ENCODE data around the gene CHST15. TPM values are rescaled to one million over a fixed set of nuclear protein-coding genes. Genes with fewer than 3 reads are reported as not detected.

The CHST15 gene
- total and polyA plus RNA-seq, 7 experiments from 2014 or later: 0.27 to 43.3 (median 2.2) TPM

DNA sequence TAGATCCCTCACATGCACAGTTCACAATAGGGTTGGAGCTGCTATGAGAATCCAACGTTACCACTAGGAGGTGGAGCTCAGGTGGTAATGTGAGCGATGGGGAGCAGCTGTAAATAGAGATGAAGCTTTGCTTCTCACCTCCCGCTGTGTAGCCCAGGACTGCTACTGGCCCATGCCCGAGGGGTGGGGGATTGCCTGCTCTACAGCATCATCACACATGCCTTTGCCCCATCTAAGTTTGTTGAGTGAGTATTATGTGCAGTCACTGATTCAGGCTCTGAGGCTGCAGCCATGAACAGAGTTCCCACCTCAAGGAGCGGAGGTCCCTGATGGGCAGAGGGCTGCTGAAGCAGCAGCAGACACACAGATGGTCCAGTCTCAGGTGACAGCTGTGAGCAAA lies 94.1 kb downstream of the CHST15 start:
- Mint-ChIP-seq H3K4me1 (peaks cover 7 to 13% (median 9%) of the 10 kb centered on the region in 7 donors), H3K27ac (no peak overlapping the region), H3K27me3 (peaks cover 13 to 33% (median 19%) of the 10 kb centered on the region in 5 donors), H3K36me3 (no peaks in the 10 kb centered on the region), H3K9me3 (peaks cover 0 to 2% (median 0%) of the 10 kb centered on the region in 11 donors), H3K4me3 (no peak overlapping the region)
- H3K27ac ChIP-seq (ENCODE audit: low read depth, low read length): no peak overlapping the region
- POLR2A ChIA-PET: no interaction called here
- no peaks in the 10 kb centered on the region for H3K36me3 ChIP-seq (ENCODE audit: control insufficient read depth in 2 of 3, insufficient read depth in 3 of 3, low read length in 3 of 3)
- peaks cover 8% of the 10 kb centered on the region in 2 donors for H3K4me1 ChIP-seq (ENCODE audit: control insufficient read depth in 2 of 2, insufficient read depth in 2 of 2, low read length in 2 of 2)
- ATAC-seq (no peak), DNase-seq (peak in 1 of 9 donors; percentile 1)
- intact Hi-C loops (cut with micrococcal nuclease): loop anchor here (10.0 kb wide), 2 partner anchors 746 to 826 kb away; partner anchors contain the start of gene FAM53B (in 1 of the 2)
- H3K27me3 ChIP-seq (ENCODE audit: control insufficient read depth in 2 of 2, insufficient read depth in 2 of 2, low read length in 2 of 2): peaks cover 0 to 8% of the 10 kb centered on the region in 2 donors
- no peak overlapping the region for H3K4me3 ChIP-seq (ENCODE audit: low read length)
- CTCF ChIA-PET: no interaction called here
- no peaks in the 10 kb centered on the region for H3K9me3 ChIP-seq (ENCODE audit: control insufficient read depth in 2 of 3, low read length in 3 of 3)

DNA sequence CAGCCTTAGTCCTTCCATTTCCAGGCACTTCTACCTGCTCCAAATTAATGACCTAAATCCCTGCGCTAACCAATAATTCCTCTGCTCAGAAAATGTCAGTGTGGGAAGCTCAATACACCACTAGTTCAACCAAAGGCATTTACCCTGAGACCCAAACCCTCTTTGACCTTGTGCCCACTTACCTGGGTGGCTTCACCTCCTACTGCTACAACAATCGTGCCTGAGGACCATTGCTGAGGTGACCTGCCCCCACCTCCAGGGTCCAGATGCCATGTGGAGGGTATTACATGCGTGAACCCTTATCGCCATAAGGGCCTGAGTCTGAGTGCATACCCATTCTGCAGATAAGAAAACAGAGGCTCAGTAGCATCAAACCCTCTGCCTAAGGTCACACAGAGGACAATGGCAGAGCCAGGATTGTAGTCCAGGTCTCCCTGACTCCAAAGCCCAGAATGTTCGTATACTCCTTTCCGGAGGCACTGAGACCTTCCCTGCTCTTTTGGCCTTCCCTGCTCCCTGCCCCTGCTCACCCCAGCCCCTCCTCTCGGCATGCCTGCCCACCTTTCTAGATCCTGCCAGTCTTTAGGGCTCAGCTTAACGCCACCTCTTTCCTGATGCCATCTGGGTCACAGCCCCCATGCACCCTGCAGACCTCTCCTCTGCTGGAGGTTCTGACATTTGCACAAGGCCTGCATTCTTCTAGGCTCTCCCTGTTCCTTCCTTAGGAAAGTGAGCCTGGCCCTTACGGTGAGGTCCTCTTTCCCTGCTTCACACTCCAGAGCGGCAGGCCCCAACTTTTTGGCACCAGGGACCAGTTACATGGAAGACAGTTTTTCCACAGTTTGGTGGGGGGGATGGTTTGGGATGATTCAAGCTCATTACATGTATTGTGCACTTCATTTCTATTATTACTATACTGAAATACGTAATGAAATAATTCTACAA lies 94.9 kb downstream of the CHST15 start:
- ChIA-PET POLR2A (no interaction called here), CTCF (interaction anchor here (0.7 to 4.6 kb wide), 2 partner anchors 190 to 392 kb away, joined by 3 to 91 read pairs; no protein-coding TSS in a partner anchor)
- peaks cover 0 to 15% of the 10 kb centered on the region in 2 donors for H3K27me3 ChIP-seq (ENCODE audit: control insufficient read depth in 2 of 2, insufficient read depth in 2 of 2, low read length in 2 of 2)
- DNase-seq (peak in 1 of 9 donors; percentile 16), ATAC-seq (no peak)
- Mint-ChIP-seq H3K9me3 (peaks cover 0 to 2% (median 0%) of the 10 kb centered on the region in 11 donors), H3K27ac (peak overlapping the region in 1 of 9 donors; percentile 34), H3K4me3 (no peak overlapping the region), H3K4me1 (peaks cover 7 to 15% (median 12%) of the 10 kb centered on the region in 7 donors), H3K36me3 (no peaks in the 10 kb centered on the region), H3K27me3 (peaks cover 21 to 41% (median 27%) of the 10 kb centered on the region in 5 donors)
- intact Hi-C loops (cut with micrococcal nuclease): loop anchor here (10.0 kb wide), 2 partner anchors 746 to 826 kb away; partner anchors contain the start of gene FAM53B (in 1 of the 2)
- no peaks in the 10 kb centered on the region for H3K36me3 ChIP-seq (ENCODE audit: control insufficient read depth in 2 of 3, insufficient read depth in 3 of 3, low read length in 3 of 3)
- H3K27ac ChIP-seq (ENCODE audit: low read depth, low read length): no peak overlapping the region
- H3K4me3 ChIP-seq (ENCODE audit: low read length): no peak overlapping the region
- peaks cover 9% of the 10 kb centered on the region in 2 donors for H3K4me1 ChIP-seq (ENCODE audit: control insufficient read depth in 2 of 2, insufficient read depth in 2 of 2, low read length in 2 of 2)
- H3K9me3 ChIP-seq (ENCODE audit: control insufficient read depth in 2 of 3, low read length in 3 of 3): no peaks in the 10 kb centered on the region

DNA sequence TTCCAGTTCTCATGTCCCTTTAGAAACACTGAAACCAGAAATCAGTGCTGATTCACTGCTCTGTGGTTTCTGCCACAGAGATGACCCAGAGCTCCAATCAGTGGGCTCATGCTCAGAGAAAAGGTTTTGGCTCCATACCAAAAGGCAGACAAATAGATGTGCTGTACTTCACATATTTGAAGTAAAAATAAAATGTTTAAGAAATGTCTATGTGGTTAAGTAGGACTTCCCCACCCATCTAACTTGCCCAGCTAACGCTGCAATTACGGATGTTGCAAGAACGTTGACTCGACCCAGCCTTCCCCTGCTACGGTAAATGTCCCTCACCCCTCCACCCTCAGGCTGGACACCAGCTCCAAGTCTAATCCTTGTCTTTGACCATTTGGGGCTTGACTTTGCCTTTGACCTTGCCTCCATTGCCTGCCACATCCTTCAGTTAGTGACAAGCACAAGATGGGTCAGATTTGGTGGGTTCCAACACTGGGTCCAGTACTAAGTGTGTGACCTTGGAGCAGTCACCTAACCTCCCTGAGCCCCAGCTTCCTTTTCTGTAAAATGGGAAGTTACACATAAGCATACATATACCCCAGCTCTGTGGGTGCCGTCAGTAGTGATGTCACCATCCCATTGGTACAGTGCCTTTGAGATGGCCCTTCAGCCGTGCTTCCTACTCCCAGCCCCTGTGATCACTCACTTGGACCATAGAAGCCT lies 95.8 kb downstream of the CHST15 start:
- no peaks in the 10 kb centered on the region for H3K36me3 ChIP-seq (ENCODE audit: control insufficient read depth in 2 of 3, insufficient read depth in 3 of 3, low read length in 3 of 3)
- Mint-ChIP-seq H3K27ac (no peak overlapping the region), H3K4me3 (no peak overlapping the region), H3K27me3 (peaks cover 29 to 49% (median 35%) of the 10 kb centered on the region in 5 donors), H3K9me3 (peaks cover 0 to 2% (median 0%) of the 10 kb centered on the region in 11 donors), H3K4me1 (peaks cover 7 to 15% (median 12%) of the 10 kb centered on the region in 7 donors), H3K36me3 (no peaks in the 10 kb centered on the region)
- DNase-seq (peak in 1 of 9 donors; percentile 1), ATAC-seq (peak; percentile 76)
- CTCF ChIA-PET: interaction anchor here (0.7 to 4.6 kb wide), 2 partner anchors 191 to 393 kb away, joined by 3 to 91 read pairs; no protein-coding TSS in a partner anchor
- no peak overlapping the region for H3K27ac ChIP-seq (ENCODE audit: low read depth, low read length)
- H3K27me3 ChIP-seq (ENCODE audit: control insufficient read depth in 2 of 2, insufficient read depth in 2 of 2, low read length in 2 of 2): peaks cover 0 to 17% of the 10 kb centered on the region in 2 donors
- POLR2A ChIA-PET: no interaction called here
- intact Hi-C loops (cut with micrococcal nuclease): loop anchor here (10.0 kb wide), 2 partner anchors 747 to 827 kb away; partner anchors contain the start of gene FAM53B (in 1 of the 2)
- peaks cover 9% of the 10 kb centered on the region in 2 donors for H3K4me1 ChIP-seq (ENCODE audit: control insufficient read depth in 2 of 2, insufficient read depth in 2 of 2, low read length in 2 of 2)
- H3K4me3 ChIP-seq (ENCODE audit: low read length): no peak overlapping the region
- H3K9me3 ChIP-seq (ENCODE audit: control insufficient read depth in 2 of 3, low read length in 3 of 3): no peaks in the 10 kb centered on the region

DNA sequence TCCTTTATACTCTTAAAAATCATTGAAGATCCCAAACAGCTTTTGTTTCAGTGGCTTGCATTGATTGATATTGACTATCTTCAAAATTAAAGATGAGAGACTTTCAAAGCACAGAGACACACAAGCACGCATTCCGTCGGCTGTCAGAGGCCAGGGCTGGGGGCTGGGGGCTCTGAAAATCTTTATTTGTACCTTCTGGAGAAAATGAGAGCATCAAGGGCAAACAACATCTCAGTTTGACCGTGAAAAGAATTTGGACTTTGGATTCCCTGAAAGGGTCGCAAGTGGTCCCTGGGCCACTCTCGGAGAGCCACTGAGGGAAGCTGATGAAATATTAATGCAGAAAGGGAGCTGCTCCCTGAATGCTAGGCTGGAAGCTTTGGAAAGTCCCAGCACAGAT lies 96.4 kb downstream of the CHST15 start:
- POLR2A ChIA-PET: no interaction called here
- intact Hi-C loops (cut with micrococcal nuclease): loop anchor here (10.0 kb wide), 2 partner anchors 748 to 828 kb away; partner anchors contain the start of gene FAM53B (in 1 of the 2)

DNA sequence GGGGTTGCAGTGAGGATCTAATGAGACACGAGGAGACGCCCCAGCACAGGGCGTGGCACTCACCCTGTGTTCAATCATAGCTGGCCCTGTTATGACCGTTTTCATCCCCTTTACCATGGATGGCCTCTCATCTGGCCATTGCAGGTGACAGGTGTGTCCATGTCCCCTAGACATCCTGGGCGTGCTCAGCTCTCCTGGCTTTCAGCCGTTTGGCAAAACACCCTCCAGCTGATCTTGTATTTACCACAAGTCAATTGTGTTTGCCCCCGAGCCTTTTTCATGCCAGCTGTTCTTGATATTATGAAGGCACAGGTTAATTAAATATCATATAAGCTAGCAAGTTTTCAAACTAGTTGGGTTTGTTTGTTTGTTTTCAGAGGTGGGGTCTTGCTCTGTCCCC lies 97.1 kb downstream of the CHST15 start:
- H3K9me3 Mint-ChIP-seq: peaks cover 0 to 2% (median 0%) of the 10 kb centered on the region in 11 donors
- H3K36me3 Mint-ChIP-seq: no peaks in the 10 kb centered on the region
- POLR2A ChIA-PET: no interaction called here
- intact Hi-C loops (cut with micrococcal nuclease): loop anchor here (10.0 kb wide), 2 partner anchors 748 to 828 kb away; partner anchors contain the start of gene FAM53B (in 1 of the 2)
- no peak for ATAC-seq
- CTCF ChIA-PET: interaction anchor here (0.7 to 4.6 kb wide), 4 partner anchors 20 to 832 kb away, joined by 3 to 91 read pairs (median 4); no protein-coding TSS in a partner anchor
- Histone ChIP-seq H3K4me1 (ENCODE audit: control insufficient read depth in 2 of 2, insufficient read depth in 2 of 2, low read length in 2 of 2) (peaks cover 9% of the 10 kb centered on the region in 2 donors), H3K27me3 (ENCODE audit: control insufficient read depth in 2 of 2, insufficient read depth in 2 of 2, low read length in 2 of 2) (peaks cover 0 to 17% of the 10 kb centered on the region in 2 donors), H3K4me3 (ENCODE audit: low read length) (no peak overlapping the region), H3K36me3 (ENCODE audit: control insufficient read depth in 2 of 3, insufficient read depth in 3 of 3, low read length in 3 of 3) (no peaks in the 10 kb centered on the region), H3K27ac (ENCODE audit: low read depth, low read length) (no peak overlapping the region), H3K9me3 (ENCODE audit: control insufficient read depth in 2 of 3, low read length in 3 of 3) (no peaks in the 10 kb centered on the region)
- peak overlapping the region in 4 of 10 donors; percentile 21 to 60 (median 48) for H3K4me3 Mint-ChIP-seq
- H3K4me1 Mint-ChIP-seq: peaks cover 7 to 15% (median 11%) of the 10 kb centered on the region in 7 donors
- H3K27ac Mint-ChIP-seq: peak overlapping the region in 1 of 9 donors; percentile 46
- H3K27me3 Mint-ChIP-seq: peaks cover 30 to 55% (median 41%) of the 10 kb centered on the region in 5 donors
- DNase-seq: peak in 1 of 9 donors; percentile 3

More for the DNA sequence above, 96.4 kb downstream of the CHST15 start:
- H3K27ac ChIP-seq (ENCODE audit: low read depth, low read length): no peak overlapping the region
- H3K36me3 ChIP-seq (ENCODE audit: control insufficient read depth in 2 of 3, insufficient read depth in 3 of 3, low read length in 3 of 3): no peaks in the 10 kb centered on the region
- H3K4me1 ChIP-seq (ENCODE audit: control insufficient read depth in 2 of 2, insufficient read depth in 2 of 2, low read length in 2 of 2): peaks cover 9% of the 10 kb centered on the region in 2 donors
- no peak overlapping the region for H3K4me3 Mint-ChIP-seq
- H3K4me3 ChIP-seq (ENCODE audit: low read length): no peak overlapping the region
- no peak overlapping the region for H3K27ac Mint-ChIP-seq
- H3K27me3 Mint-ChIP-seq: peaks cover 29 to 54% (median 39%) of the 10 kb centered on the region in 5 donors
- DNase-seq (no peak), ATAC-seq (no peak)
- H3K36me3 Mint-ChIP-seq: no peaks in the 10 kb centered on the region
- H3K27me3 ChIP-seq (ENCODE audit: control insufficient read depth in 2 of 2, insufficient read depth in 2 of 2, low read length in 2 of 2): peaks cover 0 to 17% of the 10 kb centered on the region in 2 donors
- H3K9me3 Mint-ChIP-seq: peaks cover 0 to 2% (median 0%) of the 10 kb centered on the region in 11 donors
- peaks cover 7 to 15% (median 12%) of the 10 kb centered on the region in 7 donors for H3K4me1 Mint-ChIP-seq
- CTCF ChIA-PET: interaction anchor here (1.3 to 4.6 kb wide), 2 partner anchors 21 to 393 kb away, joined by 3 to 91 read pairs; no protein-coding TSS in a partner anchor
- H3K9me3 ChIP-seq (ENCODE audit: control insufficient read depth in 2 of 3, low read length in 3 of 3): no peaks in the 10 kb centered on the region
